ENCODE measurements around the gene GLIS1. TPM values are rescaled to one million over a fixed set of nuclear protein-coding genes. Genes with fewer than 3 reads are reported as not detected.

Gene GLIS1
- total and polyA plus RNA-seq, 2 donors (not counting 3 experiments of a cell fraction or from before 2014, with no cell fraction given): not detected

- Histone ChIP-seq H3K4me2 (ENCODE audit: insufficient read depth, low read length) (no peak overlapping the region), H3K79me2 (ENCODE audit: control insufficient read depth, insufficient read depth, low read length) (no peaks in the 10 kb centered on the region), H4K20me1 (replicated peaks; ENCODE audit: control insufficient read depth, extremely low read depth, insufficient read depth, low read length) (no peaks in the 10 kb centered on the region), H3K9ac (replicated peaks; ENCODE audit: extremely low read depth, insufficient read depth, low read length) (no peak overlapping the region), H3K27ac (ENCODE audit: insufficient read depth, low read depth, low read length) (no peak overlapping the region), H3K4me1 (ENCODE audit: control insufficient read depth, extremely low read depth, insufficient read depth, low read length) (no peaks in the 10 kb centered on the region), H3K4me3 (replicated peaks in 1 of 3; ENCODE audit: insufficient read depth in 1 of 3, low read depth in 1 of 3, low read length in 3 of 3) (no peak overlapping the region), H3K9me3 (replicated peaks; ENCODE audit: control insufficient read depth, insufficient read depth, low read length) (no peaks in the 10 kb centered on the region), H3K36me3 (ENCODE audit: control insufficient read depth in 2 of 2, extremely low read depth in 1 of 2, insufficient read depth in 2 of 2, low read length in 2 of 2) (no peaks in the 10 kb centered on the region), H2AFZ (ENCODE audit: low read depth, low read length) (no peak overlapping the region), H3K27me3 (ENCODE audit: control insufficient read depth in 2 of 2, insufficient read depth in 2 of 2, low read length in 2 of 2) (no peaks in the 10 kb centered on the region), H3K9me1 (replicated peaks; ENCODE audit: control insufficient read depth, extremely low read depth, insufficient read depth, low read length) (no peaks in the 10 kb centered on the region)
- intact Hi-C loops (cut with micrococcal nuclease): no loop called here
- DNase-seq (ENCODE audit: low read depth, low spot score) (no peak), FAIRE-seq (no peak)
- CTCF ChIA-PET: interaction anchor here (1.0 to 1.1 kb wide), 2 partner anchors 9 to 13 kb away, joined by 3 read pairs; no protein-coding TSS in a partner anchor
- dilution Hi-C loops (cut with MboI; ENCODE audit: extremely low pct_ligation_motif_present, low sequenced_read_pairs): no loop called here
- POLR2A ChIA-PET: no interaction called here
- TF ChIP-seq CTCF (IDR thresholded peaks at IDR 0.05; ENCODE audit: extremely low read depth in 1 of 2, insufficient read depth in 1 of 2, low read depth in 1 of 2, low read length in 2 of 2) (no peak), POLR2A (IDR thresholded peaks at IDR 0.05; ENCODE audit: low read depth, low read length) (no peak), MAX (IDR thresholded peaks at IDR 0.05; ENCODE audit: insufficient read depth, insufficient read length) (no peak), JUN (IDR thresholded peaks at IDR 0.05; ENCODE audit: borderline replicate concordance, insufficient read depth, insufficient read length, low read depth) (no peak), GATA2 (IDR thresholded peaks at IDR 0.05; ENCODE audit: insufficient read depth, insufficient read length, low read depth, low read length) (no peak)
- BruUV-seq (replicated peaks): no TSS peak
These were observed 240.3 kb downstream of the GLIS1 start for GRCh38 chr1:53498555-53499131.
